Duodenal mucosa (tissue), 2 donors: ENCODE measurements around the gene IQCK.

Experiments used
- H3K27ac ChIP-seq: one replicate; pipeline ENCODE4 v1.7.0; 2013; ENCODE audit warnings: low read depth, low read length
- H3K27me3 ChIP-seq, 2 donors: one replicate each; pipeline ENCODE4 v1.7.0; 2013; ENCODE audit warnings: low read length in 2 of 2, control low read depth in 1 of 2; ENCODE audit not compliant: insufficient read depth in 2 of 2, control insufficient read depth in 1 of 2
- H3K36me3 ChIP-seq, 2 donors: one replicate each; pipeline ENCODE4 v1.7.0; 2013; ENCODE audit warnings: low read length in 2 of 2, control low read depth in 1 of 2; ENCODE audit not compliant: insufficient read depth in 2 of 2, control insufficient read depth in 1 of 2
- H3K4me1 ChIP-seq, 2 donors: one replicate each; pipeline ENCODE4 v1.7.0; 2013; ENCODE audit warnings: low read length in 2 of 2, control low read depth in 1 of 2; ENCODE audit not compliant: insufficient read depth in 2 of 2, control insufficient read depth in 1 of 2
- H3K4me3 ChIP-seq, 2 donors: one replicate each; pipeline ENCODE4 v1.7.0; 2013; ENCODE audit warnings: low read length in 2 of 2, low read depth in 1 of 2
- H3K9ac ChIP-seq, 2 donors: one replicate each; pipeline ENCODE4 v1.7.0; 2013; ENCODE audit warnings: low read length in 2 of 2, low read depth in 1 of 2
- H3K9me3 ChIP-seq, 2 donors: one replicate each; pipeline ENCODE4 v1.7.0; 2013; ENCODE audit warnings: low read length in 2 of 2, control low read depth in 1 of 2; ENCODE audit not compliant: control insufficient read depth in 1 of 2

The IQCK gene

GRCh38 chr16:19771040-19771439 lies 53.0 kb downstream of the IQCK start:
- no peaks in the 10 kb centered on the region for H3K4me1 ChIP-seq
- no peaks in the 10 kb centered on the region for H3K36me3 ChIP-seq
- H3K27ac ChIP-seq, result no peak overlapping the region
- no peaks in the 10 kb centered on the region for H3K9me3 ChIP-seq
- H3K27me3 ChIP-seq, result no peaks in the 10 kb centered on the region
- H3K9ac ChIP-seq, result no peak overlapping the region
- no peak overlapping the region for H3K4me3 ChIP-seq

GRCh38 chr16:19771796-19772195 lies 53.7 kb downstream of the IQCK start:
- no peaks in the 10 kb centered on the region for H3K27me3 ChIP-seq
- no peak overlapping the region for H3K27ac ChIP-seq
- no peaks in the 10 kb centered on the region for H3K36me3 ChIP-seq
- H3K9me3 ChIP-seq, result no peaks in the 10 kb centered on the region
- no peak overlapping the region for H3K4me3 ChIP-seq
- no peaks in the 10 kb centered on the region for H3K4me1 ChIP-seq
- no peak overlapping the region for H3K9ac ChIP-seq

GRCh38 chr16:19774024-19774423 lies 56.0 kb downstream of the IQCK start:
- no peaks in the 10 kb centered on the region for H3K36me3 ChIP-seq
- no peaks in the 10 kb centered on the region for H3K9me3 ChIP-seq
- H3K9ac ChIP-seq, result no peak overlapping the region
- no peaks in the 10 kb centered on the region for H3K4me1 ChIP-seq
- no peak overlapping the region for H3K4me3 ChIP-seq
- no peak overlapping the region for H3K27ac ChIP-seq
- H3K27me3 ChIP-seq, result no peaks in the 10 kb centered on the region

- H3K9ac ChIP-seq, result no peak overlapping the region
- no peak overlapping the region for H3K27ac ChIP-seq
- no peaks in the 10 kb centered on the region for H3K4me1 ChIP-seq
- H3K27me3 ChIP-seq, result no peaks in the 10 kb centered on the region
- no peak overlapping the region for H3K4me3 ChIP-seq
- H3K36me3 ChIP-seq, result no peaks in the 10 kb centered on the region
- H3K9me3 ChIP-seq, result no peaks in the 10 kb centered on the region
Observed at GRCh38 chr16:19776147-19776546, 58.1 kb downstream of the IQCK start.

GRCh38 chr16:19776565-19776964 lies 58.5 kb downstream of the IQCK start:
- Histone ChIP-seq H3K4me1 (no peaks in the 10 kb centered on the region), H3K9me3 (no peaks in the 10 kb centered on the region), H3K27ac (no peak overlapping the region), H3K4me3 (no peak overlapping the region), H3K9ac (no peak overlapping the region), H3K36me3 (no peaks in the 10 kb centered on the region), H3K27me3 (no peaks in the 10 kb centered on the region)

GRCh38 chr16:19780321-19780720 lies 62.2 kb downstream of the IQCK start:
- Histone ChIP-seq H3K9me3 (no peaks in the 10 kb centered on the region), H3K27ac (no peak overlapping the region), H3K27me3 (no peaks in the 10 kb centered on the region), H3K9ac (no peak overlapping the region), H3K4me1 (peaks cover 5% of the 10 kb centered on the region in 2 donors), H3K4me3 (no peak overlapping the region), H3K36me3 (no peaks in the 10 kb centered on the region)

- H3K9ac ChIP-seq, result no peak overlapping the region
- H3K27me3 ChIP-seq, result no peaks in the 10 kb centered on the region
- no peaks in the 10 kb centered on the region for H3K9me3 ChIP-seq
- H3K27ac ChIP-seq, result no peak overlapping the region
- no peak overlapping the region for H3K4me3 ChIP-seq
- no peaks in the 10 kb centered on the region for H3K36me3 ChIP-seq
- peaks cover 5 to 6% of the 10 kb centered on the region in 2 donors for H3K4me1 ChIP-seq
Observed at GRCh38 chr16:19781226-19781625, 63.2 kb downstream of the IQCK start.

- Histone ChIP-seq H3K4me3 (no peak overlapping the region), H3K36me3 (no peaks in the 10 kb centered on the region), H3K9ac (no peak overlapping the region), H3K27ac (no peak overlapping the region), H3K9me3 (no peaks in the 10 kb centered on the region), H3K4me1 (peaks cover 5 to 6% of the 10 kb centered on the region in 2 donors), H3K27me3 (no peaks in the 10 kb centered on the region)
Observed at GRCh38 chr16:19783363-19784182, 65.5 kb downstream of the IQCK start.

GRCh38 chr16:19784183-19784736 lies 66.2 kb downstream of the IQCK start:
- Histone ChIP-seq H3K4me1 (peaks cover 5 to 6% of the 10 kb centered on the region in 2 donors), H3K9me3 (no peaks in the 10 kb centered on the region), H3K4me3 (no peak overlapping the region), H3K9ac (no peak overlapping the region), H3K27ac (no peak overlapping the region), H3K27me3 (no peaks in the 10 kb centered on the region), H3K36me3 (no peaks in the 10 kb centered on the region)

- Histone ChIP-seq H3K4me1 (peaks cover 5 to 6% of the 10 kb centered on the region in 2 donors), H3K4me3 (peak overlapping the region in 1 of 2 donors; percentile 5), H3K27me3 (no peaks in the 10 kb centered on the region), H3K9me3 (no peaks in the 10 kb centered on the region), H3K36me3 (no peaks in the 10 kb centered on the region), H3K9ac (no peak overlapping the region), H3K27ac (no peak overlapping the region)
Observed at GRCh38 chr16:19785081-19785480, 67.0 kb downstream of the IQCK start.
